ENCODE measurements around the gene PAXIP1.

Gene PAXIP1

GRCh38 chr7:154984601-154985188, 18.2 kb downstream of the PAXIP1 start:
- DNase-seq (ENCODE audit: low read depth) = peak; percentile 12
- no peak for TF ChIP-seq CTCF (conservative IDR thresholded peaks at IDR 0.05; ENCODE audit: low read length)
- H3K4me3 ChIP-seq (ENCODE audit: low read length) = no peak overlapping the region

- H3K4me3 ChIP-seq (ENCODE audit: low read length) = no peak overlapping the region
- no peak for TF ChIP-seq CTCF (conservative IDR thresholded peaks at IDR 0.05; ENCODE audit: low read length)
- DNase-seq (ENCODE audit: low read depth) = no peak
Observed at GRCh38 chr7:154978017-154978416, 24.9 kb downstream of the PAXIP1 start.

GRCh38 chr7:154977250-154977649, 25.7 kb downstream of the PAXIP1 start:
- no peak overlapping the region for H3K4me3 ChIP-seq (ENCODE audit: low read length)
- DNase-seq (ENCODE audit: low read depth) = no peak
- TF ChIP-seq CTCF (conservative IDR thresholded peaks at IDR 0.05; ENCODE audit: low read length) = no peak

- H3K4me3 ChIP-seq (ENCODE audit: low read length) = no peak overlapping the region
- no peak for DNase-seq (ENCODE audit: low read depth)
- TF ChIP-seq CTCF (conservative IDR thresholded peaks at IDR 0.05; ENCODE audit: low read length) = no peak
Observed at GRCh38 chr7:154976844-154977243, 26.1 kb downstream of the PAXIP1 start.

- DNase-seq (ENCODE audit: low read depth) = no peak
- no peak overlapping the region for H3K4me3 ChIP-seq (ENCODE audit: low read length)
- TF ChIP-seq CTCF (conservative IDR thresholded peaks at IDR 0.05; ENCODE audit: low read length) = no peak
Observed at GRCh38 chr7:154975984-154976383, 26.9 kb downstream of the PAXIP1 start.

- H3K4me3 ChIP-seq (ENCODE audit: low read length) = no peak overlapping the region
- no peak for DNase-seq (ENCODE audit: low read depth)
- no peak for TF ChIP-seq CTCF (conservative IDR thresholded peaks at IDR 0.05; ENCODE audit: low read length)
Observed at GRCh38 chr7:154973381-154973780, 29.5 kb downstream of the PAXIP1 start.

- TF ChIP-seq CTCF (conservative IDR thresholded peaks at IDR 0.05; ENCODE audit: low read length) = no peak
- H3K4me3 ChIP-seq (ENCODE audit: low read length) = no peak overlapping the region
- no peak for DNase-seq (ENCODE audit: low read depth)
Observed at GRCh38 chr7:154968336-154969001, 34.5 kb downstream of the PAXIP1 start.

All from AG10803 (cell line).